ENCODE data around the gene CRIP2.

The CRIP2 gene

GRCh38 chr14:105437723-105438500, 36.7 kb upstream of the CRIP2 start:
- Mint-ChIP-seq H3K36me3 (peaks cover 2% of the 10 kb centered on the region), H3K27ac (no peak overlapping the region), H3K27me3 (no peaks in the 10 kb centered on the region), H3K9me3 (ENCODE audit: low read depth) (no peaks in the 10 kb centered on the region), H3K4me1 (ENCODE audit: low read depth) (peaks cover 15% of the 10 kb centered on the region), H3K4me3 (no peak overlapping the region)

GRCh38 chr14:105439179-105439578, 35.4 kb upstream of the CRIP2 start:
- H3K4me3 Mint-ChIP-seq = no peak overlapping the region
- H3K36me3 Mint-ChIP-seq = peaks cover 2% of the 10 kb centered on the region
- H3K9me3 Mint-ChIP-seq (ENCODE audit: low read depth) = no peaks in the 10 kb centered on the region
- peaks cover 15% of the 10 kb centered on the region for H3K4me1 Mint-ChIP-seq (ENCODE audit: low read depth)
- H3K27me3 Mint-ChIP-seq = no peaks in the 10 kb centered on the region
- no peak overlapping the region for H3K27ac Mint-ChIP-seq

GRCh38 chr14:105439710-105440553, 34.7 kb upstream of the CRIP2 start:
- H3K4me1 Mint-ChIP-seq (ENCODE audit: low read depth) = peaks cover 12% of the 10 kb centered on the region
- no peak overlapping the region for H3K27ac Mint-ChIP-seq
- no peaks in the 10 kb centered on the region for H3K9me3 Mint-ChIP-seq (ENCODE audit: low read depth)
- peaks cover 2% of the 10 kb centered on the region for H3K36me3 Mint-ChIP-seq
- no peaks in the 10 kb centered on the region for H3K27me3 Mint-ChIP-seq
- H3K4me3 Mint-ChIP-seq = no peak overlapping the region

- Mint-ChIP-seq H3K4me1 (ENCODE audit: low read depth) (peaks cover 10% of the 10 kb centered on the region), H3K9me3 (ENCODE audit: low read depth) (no peaks in the 10 kb centered on the region), H3K36me3 (peaks cover 2% of the 10 kb centered on the region), H3K27me3 (no peaks in the 10 kb centered on the region), H3K4me3 (no peak overlapping the region), H3K27ac (no peak overlapping the region)
Observed at GRCh38 chr14:105440554-105440900, 34.1 kb upstream of the CRIP2 start.

GRCh38 chr14:105440992-105441391, 33.6 kb upstream of the CRIP2 start:
- Mint-ChIP-seq H3K27ac (no peak overlapping the region), H3K27me3 (no peaks in the 10 kb centered on the region), H3K4me3 (no peak overlapping the region), H3K4me1 (ENCODE audit: low read depth) (peaks cover 6% of the 10 kb centered on the region), H3K9me3 (ENCODE audit: low read depth) (no peaks in the 10 kb centered on the region), H3K36me3 (peaks cover 2% of the 10 kb centered on the region)

- Mint-ChIP-seq H3K4me3 (no peak overlapping the region), H3K9me3 (ENCODE audit: low read depth) (no peaks in the 10 kb centered on the region), H3K27ac (no peak overlapping the region), H3K27me3 (no peaks in the 10 kb centered on the region), H3K36me3 (peaks cover 2% of the 10 kb centered on the region), H3K4me1 (ENCODE audit: low read depth) (peaks cover 4% of the 10 kb centered on the region)
Observed at GRCh38 chr14:105442125-105442524, 32.5 kb upstream of the CRIP2 start.

GRCh38 chr14:105442834-105443233, 31.8 kb upstream of the CRIP2 start:
- Mint-ChIP-seq H3K4me1 (ENCODE audit: low read depth) (peaks cover 4% of the 10 kb centered on the region), H3K27ac (no peak overlapping the region), H3K4me3 (no peak overlapping the region), H3K36me3 (peaks cover 2% of the 10 kb centered on the region), H3K9me3 (ENCODE audit: low read depth) (no peaks in the 10 kb centered on the region), H3K27me3 (no peaks in the 10 kb centered on the region)

GRCh38 chr14:105444859-105445258, 29.8 kb upstream of the CRIP2 start:
- Mint-ChIP-seq H3K36me3 (peaks cover 2% of the 10 kb centered on the region), H3K27me3 (no peaks in the 10 kb centered on the region), H3K9me3 (ENCODE audit: low read depth) (no peaks in the 10 kb centered on the region), H3K4me3 (no peak overlapping the region), H3K4me1 (ENCODE audit: low read depth) (peaks cover 3% of the 10 kb centered on the region), H3K27ac (no peak overlapping the region)

GRCh38 chr14:105445290-105445689, 29.3 kb upstream of the CRIP2 start:
- Mint-ChIP-seq H3K27ac (no peak overlapping the region), H3K27me3 (no peaks in the 10 kb centered on the region)

GRCh38 chr14:105445901-105446845, 28.4 kb upstream of the CRIP2 start:
- no peaks in the 10 kb centered on the region for H3K9me3 Mint-ChIP-seq (ENCODE audit: low read depth)
- H3K4me1 Mint-ChIP-seq (ENCODE audit: low read depth) = peaks cover 3% of the 10 kb centered on the region
- H3K27me3 Mint-ChIP-seq = no peaks in the 10 kb centered on the region
- no peak overlapping the region for H3K4me3 Mint-ChIP-seq
- H3K27ac Mint-ChIP-seq = no peak overlapping the region
- H3K36me3 Mint-ChIP-seq = peaks cover 2% of the 10 kb centered on the region

More at GRCh38 chr14:105445290-105445689, 29.3 kb upstream of the CRIP2 start:
- Mint-ChIP-seq H3K9me3 (ENCODE audit: low read depth) (no peaks in the 10 kb centered on the region), H3K4me1 (ENCODE audit: low read depth) (peaks cover 3% of the 10 kb centered on the region), H3K36me3 (peaks cover 2% of the 10 kb centered on the region), H3K4me3 (no peak overlapping the region)

GRCh38 chr14:105446971-105447370, 27.6 kb upstream of the CRIP2 start:
- no peaks in the 10 kb centered on the region for H3K27me3 Mint-ChIP-seq
- H3K4me1 Mint-ChIP-seq (ENCODE audit: low read depth) = no peaks in the 10 kb centered on the region
- H3K27ac Mint-ChIP-seq = no peak overlapping the region

GRCh38 chr14:105447651-105448640, 26.7 kb upstream of the CRIP2 start:
- Mint-ChIP-seq H3K4me1 (ENCODE audit: low read depth) (no peaks in the 10 kb centered on the region), H3K4me3 (no peak overlapping the region), H3K36me3 (peaks cover 3% of the 10 kb centered on the region), H3K9me3 (ENCODE audit: low read depth) (no peaks in the 10 kb centered on the region), H3K27ac (no peak overlapping the region), H3K27me3 (no peaks in the 10 kb centered on the region)

More at GRCh38 chr14:105446971-105447370, 27.6 kb upstream of the CRIP2 start:
- H3K9me3 Mint-ChIP-seq (ENCODE audit: low read depth) = no peaks in the 10 kb centered on the region
- no peak overlapping the region for H3K4me3 Mint-ChIP-seq
- no peaks in the 10 kb centered on the region for H3K36me3 Mint-ChIP-seq

- Mint-ChIP-seq H3K4me3 (no peak overlapping the region), H3K27ac (no peak overlapping the region), H3K4me1 (ENCODE audit: low read depth) (no peaks in the 10 kb centered on the region), H3K9me3 (ENCODE audit: low read depth) (no peaks in the 10 kb centered on the region), H3K27me3 (no peaks in the 10 kb centered on the region), H3K36me3 (peaks cover 3% of the 10 kb centered on the region)
Observed at GRCh38 chr14:105448706-105449111, 25.9 kb upstream of the CRIP2 start.

Data from activated naive CD8-positive, alpha-beta T cell (primary cell).